Liver (tissue), 9 donors: ENCODE data around the gene TXLNG. TPM values are rescaled to one million over a fixed set of nuclear protein-coding genes. Genes with fewer than 3 reads are reported as not detected.

Source experiments
- DNase-seq: peaks from one replicate; pipeline ENCODE4 v3.0.0-alpha.2; 2017; ENCODE audit warnings: low spot score
- H3K27ac ChIP-seq, 2 donors: one replicate each; pipeline ENCODE4 v1.7.0; 2013; ENCODE audit warnings: inconsistent platforms in 2 of 2, low read length in 2 of 2, control low read depth in 1 of 2, low read depth in 1 of 2, mild to moderate bottlenecking in 1 of 2
- H3K27me3 ChIP-seq, 4 donors: one replicate each; pipeline versions ENCODE4 v1.6.1 to v1.7.0; 2013; ENCODE audit warnings: low read length in 3 of 4, inconsistent platforms in 1 of 4, mild to moderate bottlenecking in 1 of 4, moderate library complexity in 1 of 4; ENCODE audit not compliant: control insufficient read depth in 4 of 4, insufficient read depth in 4 of 4
- H3K36me3 ChIP-seq, 4 donors: one replicate each; pipeline versions ENCODE4 v1.6.1 to v1.7.0; 2013; ENCODE audit warnings: low read length in 3 of 4, mild to moderate bottlenecking in 3 of 4, low read depth in 1 of 4, moderate library complexity in 1 of 4; ENCODE audit not compliant: control insufficient read depth in 4 of 4, insufficient read depth in 3 of 4
- H3K4me1 ChIP-seq, 4 donors: one replicate each; pipeline versions ENCODE4 v1.6.1 to v1.7.0; 2013; ENCODE audit warnings: low read length in 3 of 4, mild to moderate bottlenecking in 3 of 4, moderate library complexity in 1 of 4; ENCODE audit not compliant: control insufficient read depth in 4 of 4, insufficient read depth in 4 of 4
- H3K4me3 ChIP-seq, 3 donors: one replicate each; pipeline versions ENCODE4 v1.6.1 to v1.7.0; 2013; ENCODE audit warnings: low read length in 3 of 3, control low read depth in 1 of 3, low read depth in 1 of 3, mild to moderate bottlenecking in 1 of 3
- H3K9ac ChIP-seq, 2 donors: one replicate each; pipeline ENCODE4 v1.7.0; 2013; ENCODE audit warnings: low read length in 2 of 2, mild to moderate bottlenecking in 2 of 2, moderate library complexity in 2 of 2, control low read depth in 1 of 2, low read depth in 1 of 2
- H3K9me3 ChIP-seq, 4 donors: one replicate each; pipeline versions ENCODE4 v1.6.1 to v1.7.0; 2013; ENCODE audit warnings: low read length in 3 of 4; ENCODE audit not compliant: control insufficient read depth in 4 of 4
- ATF3 ChIP-seq: IDR thresholded peaks from 2 replicates; pipeline ENCODE4 v1.6.1; 2016; ENCODE audit warnings: antibody characterized with exemption
- CTCF ChIP-seq: fragments of 150-350 bp; IDR thresholded peaks from 2 replicates; pipeline ENCODE4 v1.5.1; 2017; ENCODE audit warnings: improper control_type of control experiment, low read depth, low read length; ENCODE audit not compliant: missing input control
- EGR1 ChIP-seq, 2 donors: IDR thresholded peaks; 2 replicates each; pipeline ENCODE4 v1.6.1; 2016 to 2018; ENCODE audit warnings: antibody characterized with exemption in 2 of 2, low read depth in 2 of 2
- FOXA1 ChIP-seq: IDR thresholded peaks from 2 replicates; pipeline ENCODE4 v1.6.1; 2016; ENCODE audit warnings: antibody characterized with exemption
- FOXA2 ChIP-seq: IDR thresholded peaks from 2 replicates; pipeline ENCODE4 v1.6.1; 2016; ENCODE audit warnings: antibody characterized with exemption
- GABPA ChIP-seq, 2 donors: IDR thresholded peaks in 1 of 2; conservative IDR thresholded peaks in 1 of 2; 2 replicates each; pipeline ENCODE4 v1.6.1; 2016; ENCODE audit warnings: antibody characterized with exemption in 2 of 2, mild to moderate bottlenecking in 1 of 2, moderate library complexity in 1 of 2
- HNF4A ChIP-seq, 2 donors: conservative IDR thresholded peaks; 2 replicates each; pipeline ENCODE4 v1.6.1; 2016; ENCODE audit warnings: antibody characterized with exemption in 2 of 2, mild to moderate bottlenecking in 2 of 2
- HNF4G ChIP-seq: IDR thresholded peaks from 2 replicates; pipeline ENCODE4 v1.6.1; 2016; ENCODE audit warnings: antibody characterized with exemption
- JUND ChIP-seq, 2 donors: IDR thresholded peaks; 2 replicates each; pipeline ENCODE4 v1.6.1; 2016; ENCODE audit warnings: antibody characterized with exemption in 2 of 2
- NR2F2 ChIP-seq: IDR thresholded peaks from 2 replicates; pipeline ENCODE4 v1.6.1; 2016; ENCODE audit warnings: antibody characterized with exemption
- RAD21 ChIP-seq, 2 donors: IDR thresholded peaks; 2 replicates each; pipeline ENCODE4 v1.6.1; 2016; ENCODE audit warnings: antibody characterized with exemption in 2 of 2, mild to moderate bottlenecking in 2 of 2
- REST ChIP-seq: IDR thresholded peaks from 2 replicates; pipeline ENCODE4 v1.6.1; 2016; ENCODE audit warnings: antibody characterized with exemption, mild to moderate bottlenecking
- RXRA ChIP-seq, 2 donors: IDR thresholded peaks; 2 replicates each; pipeline ENCODE4 v1.6.1; 2017 to 2018; ENCODE audit warnings: antibody characterized with exemption in 2 of 2, mild to moderate bottlenecking in 1 of 2
- SP1 ChIP-seq: IDR thresholded peaks from 2 replicates; pipeline ENCODE4 v1.6.1; 2018; ENCODE audit warnings: antibody characterized with exemption, mild to moderate bottlenecking
- TAF1 ChIP-seq: conservative IDR thresholded peaks from 2 replicates; pipeline ENCODE4 v1.6.1; 2016; ENCODE audit warnings: antibody characterized with exemption, mild to moderate bottlenecking
- ZBTB33 ChIP-seq: IDR thresholded peaks from 2 replicates; pipeline ENCODE4 v1.6.1; 2016; ENCODE audit warnings: antibody characterized with exemption
- WGBS: extraction: QIAGEN DNeasy Blood & Tissue Kit; methylation state at CpG from one replicate; pipeline ENCODE4 v1.1.7; 2013; 5-methylcytosine and 5-hydroxymethylcytosine counted together
- polyA plus RNA-seq, 2 donors: library from polyadenylated mRNA; stranded (reverse) in 1 of 2; unstranded in 1 of 2; fragments of 200-250 nt in 1 of 2; fragments of >200 nt in 1 of 2; fragmentation: Nextera tagmentation in 1 of 2; extraction: Ambion mirVana in 1 of 2; gene quantifications; one replicate each; pipeline versions ENCODE4 v1.2.1 to v1.2.3, GENCODE V29; 2013 to 2015
- total RNA-seq, 2 donors: library from RNA; depleted of rRNA; stranded (reverse); fragments of >200 nt; gene quantifications; one replicate each; pipeline ENCODE4 v1.2.3, GENCODE V29; 2014
- donor health status: healthy.
- donor health status: healthy.
- donor health status: healthy.
- donor health status: healthy.
- donor health status: healthy.

The TXLNG gene
- total and polyA plus RNA-seq, 4 donors: 3.7 to 7.4 (median 5.1) TPM

GRCh38 chrX:16862829-16863228 lies 76.6 kb downstream of the TXLNG start:
- Histone ChIP-seq H3K27me3 (no peaks in the 10 kb centered on the region), H3K9ac (no peak overlapping the region), H3K27ac (no peak overlapping the region), H3K36me3 (peaks cover 1 to 10% (median 4%) of the 10 kb centered on the region in 4 donors), H3K4me3 (no peak overlapping the region), H3K4me1 (peaks cover 0 to 2% (median 0%) of the 10 kb centered on the region in 4 donors), H3K9me3 (no peaks in the 10 kb centered on the region)
- TF ChIP-seq GABPA (IDR thresholded peaks at IDR 0.05 in 1 of 2, conservative IDR thresholded peaks at IDR 0.05 in 1 of 2) (no peak), RAD21 (IDR thresholded peaks at IDR 0.05) (no peak), TAF1 (no peak), NR2F2 (no peak), FOXA2 (no peak), JUND (IDR thresholded peaks at IDR 0.05) (no peak), RXRA (IDR thresholded peaks at IDR 0.05) (no peak), CTCF (no peak), HNF4A (conservative IDR thresholded peaks at IDR 0.05) (no peak), ZBTB33 (no peak), HNF4G (no peak), ATF3 (no peak), REST (no peak), FOXA1 (no peak)
- DNase-seq: no peak
- 91% methylated on average over 2 of the region's 2 CpGs for WGBS

- Histone ChIP-seq H3K4me1 (peaks cover 5 to 22% (median 18%) of the 10 kb centered on the region in 4 donors), H3K9me3 (no peaks in the 10 kb centered on the region), H3K27me3 (no peaks in the 10 kb centered on the region), H3K36me3 (peaks cover 0 to 4% (median 0%) of the 10 kb centered on the region in 4 donors), H3K27ac (no peak overlapping the region), H3K4me3 (no peak overlapping the region), H3K9ac (no peak overlapping the region)
- TF ChIP-seq RAD21 (IDR thresholded peaks at IDR 0.05) (no peak), SP1 (no peak), EGR1 (IDR thresholded peaks at IDR 0.05; ENCODE audit: low read depth in 2 of 2) (no peak), RXRA (IDR thresholded peaks at IDR 0.05) (peak in 1 of 2 donors; percentile 12), REST (no peak), HNF4A (conservative IDR thresholded peaks at IDR 0.05) (peak in 1 of 2 donors; percentile 41)
- 84% methylated on average over 6 of the region's 6 CpGs for WGBS
- DNase-seq: no peak
Observed at GRCh38 chrX:16867947-16868346, 81.7 kb downstream of the TXLNG start.
